Stimulated activated CD8-positive, alpha-beta memory T cell treated with anti-CD3 and anti-CD28 coated beads, Interleukin-7, amount 100 ng/mL, for 48 hours (primary cell): Measurements from ENCODE around the gene TNFRSF4.

Experiments used
- DNase-seq, 2 donors: peaks; one replicate each; pipeline ENCODE4 v3.0.0-alpha.2; 2020; ENCODE audit warnings: low read depth in 1 of 2; ENCODE audit errors: extremely low read depth in 1 of 2

Gene TNFRSF4

DNA sequence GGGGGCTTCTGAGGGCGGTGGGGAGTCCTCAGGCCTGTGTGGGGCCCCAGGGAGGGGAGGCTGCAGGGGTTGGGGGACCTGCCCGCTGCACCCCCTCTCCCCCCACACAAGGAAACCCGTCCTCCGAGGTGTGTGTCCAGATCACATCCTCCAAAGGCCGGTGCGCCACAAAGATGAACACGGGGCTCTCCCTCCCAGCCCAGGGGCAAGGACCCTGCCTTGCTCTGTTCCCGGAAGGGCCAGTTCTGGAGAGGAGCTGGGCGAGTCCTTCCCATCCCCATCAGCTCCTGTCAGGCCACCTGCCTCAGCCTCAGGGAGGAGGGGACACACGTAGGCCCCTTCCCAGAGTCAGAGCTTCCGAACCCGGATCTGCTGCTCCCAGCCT lies 42.8 kb downstream of the TNFRSF4 start:
- no peak for DNase-seq

DNA sequence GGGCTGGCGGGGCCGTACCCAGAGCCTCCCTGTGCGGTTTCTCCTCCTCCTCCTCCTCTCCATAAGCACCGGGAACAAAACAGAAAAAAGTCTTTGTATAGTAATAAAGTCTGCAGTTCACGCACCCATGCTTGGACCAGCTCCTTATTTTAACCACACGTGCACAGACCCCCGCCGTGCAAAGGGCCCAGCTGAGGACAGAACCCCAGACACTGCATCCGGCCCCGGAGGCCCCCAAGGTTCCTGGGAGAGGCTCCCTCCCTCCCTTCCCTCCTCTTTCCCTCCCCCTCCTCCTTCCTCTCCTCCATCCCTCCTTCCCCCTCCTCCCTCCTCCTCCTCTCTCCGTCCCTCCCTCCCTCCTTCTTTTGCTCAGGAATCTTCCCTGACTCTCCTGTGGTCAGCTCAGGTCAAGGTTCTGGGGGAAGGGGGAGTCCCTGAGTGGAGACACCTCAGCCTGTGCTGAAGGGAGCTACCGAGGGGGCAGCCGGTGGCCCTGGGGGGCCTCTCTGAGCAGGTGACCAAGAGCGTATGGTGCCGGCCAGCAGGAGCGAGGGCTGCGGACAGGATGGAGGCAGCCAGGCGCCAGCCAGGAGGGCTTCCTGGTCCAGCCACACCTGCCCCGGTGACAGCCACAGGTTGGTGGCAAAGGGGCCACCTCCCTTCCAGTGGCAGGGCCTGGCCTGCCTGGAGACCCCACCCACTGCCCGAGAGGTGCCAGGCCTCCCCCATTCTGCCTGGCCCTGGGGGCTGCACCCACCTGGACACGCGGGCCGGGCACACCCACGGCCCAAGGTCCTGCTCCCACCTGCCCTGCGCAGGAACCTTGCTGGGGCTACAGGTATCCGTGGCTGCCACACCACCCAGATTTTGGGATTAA lies 43.5 kb downstream of the TNFRSF4 start:
- DNase-seq, result no peak

GRCh38 chr1:1169429-1170214 lies 44.3 kb downstream of the TNFRSF4 start:
- no peak for DNase-seq

DNA sequence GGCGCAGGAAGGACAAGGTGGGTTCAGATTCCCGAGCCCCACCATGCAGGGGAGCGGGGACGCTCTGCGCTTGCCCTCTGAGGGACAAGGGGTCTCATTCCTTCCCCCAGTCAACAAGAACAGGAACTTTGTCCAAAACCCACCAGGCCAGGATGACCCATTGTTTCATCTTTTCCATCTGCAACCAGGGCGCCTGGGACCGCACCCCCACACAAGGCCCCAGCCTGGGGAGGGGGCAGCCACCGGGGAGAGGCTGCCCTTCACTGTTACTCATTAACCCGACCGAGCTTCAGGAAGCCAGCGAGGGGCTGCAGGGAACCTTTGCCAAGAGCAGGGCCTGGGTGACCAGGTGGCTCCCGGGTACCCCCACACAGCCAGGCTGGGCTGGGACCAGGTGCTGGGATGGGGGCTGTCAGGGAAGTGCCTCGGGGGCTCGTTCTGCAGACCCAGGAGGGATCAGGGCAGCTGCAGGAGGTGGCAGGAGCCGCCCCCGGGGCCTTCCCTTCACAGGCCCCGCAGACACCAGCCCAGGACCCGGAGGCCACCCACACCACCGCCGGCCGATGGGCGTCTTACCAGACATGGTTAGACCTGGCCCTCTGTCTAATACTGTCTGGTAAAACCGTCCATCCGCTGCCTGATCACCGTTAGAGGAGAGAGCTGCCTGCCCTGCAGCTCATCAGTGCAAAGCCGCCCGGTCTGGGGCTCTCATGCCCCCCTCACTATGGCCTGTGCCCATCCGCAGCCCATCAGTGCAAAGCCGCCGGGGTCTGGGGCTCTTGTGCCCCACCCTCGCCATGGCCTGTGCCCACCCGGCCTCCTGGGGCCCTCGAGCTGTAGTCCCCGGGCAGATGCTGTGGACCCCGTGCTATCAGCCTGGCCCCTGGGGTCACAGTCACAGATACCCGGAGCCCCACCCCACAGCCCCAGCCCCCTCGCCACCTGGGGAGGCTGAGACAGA lies 45.2 kb downstream of the TNFRSF4 start:
- DNase-seq, result no peak

GRCh38 chr1:1167841-1168450 lies 46.0 kb downstream of the TNFRSF4 start:
- DNase-seq, result no peak

GRCh38 chr1:1167398-1167821 lies 46.5 kb downstream of the TNFRSF4 start:
- DNase-seq, result no peak

DNA sequence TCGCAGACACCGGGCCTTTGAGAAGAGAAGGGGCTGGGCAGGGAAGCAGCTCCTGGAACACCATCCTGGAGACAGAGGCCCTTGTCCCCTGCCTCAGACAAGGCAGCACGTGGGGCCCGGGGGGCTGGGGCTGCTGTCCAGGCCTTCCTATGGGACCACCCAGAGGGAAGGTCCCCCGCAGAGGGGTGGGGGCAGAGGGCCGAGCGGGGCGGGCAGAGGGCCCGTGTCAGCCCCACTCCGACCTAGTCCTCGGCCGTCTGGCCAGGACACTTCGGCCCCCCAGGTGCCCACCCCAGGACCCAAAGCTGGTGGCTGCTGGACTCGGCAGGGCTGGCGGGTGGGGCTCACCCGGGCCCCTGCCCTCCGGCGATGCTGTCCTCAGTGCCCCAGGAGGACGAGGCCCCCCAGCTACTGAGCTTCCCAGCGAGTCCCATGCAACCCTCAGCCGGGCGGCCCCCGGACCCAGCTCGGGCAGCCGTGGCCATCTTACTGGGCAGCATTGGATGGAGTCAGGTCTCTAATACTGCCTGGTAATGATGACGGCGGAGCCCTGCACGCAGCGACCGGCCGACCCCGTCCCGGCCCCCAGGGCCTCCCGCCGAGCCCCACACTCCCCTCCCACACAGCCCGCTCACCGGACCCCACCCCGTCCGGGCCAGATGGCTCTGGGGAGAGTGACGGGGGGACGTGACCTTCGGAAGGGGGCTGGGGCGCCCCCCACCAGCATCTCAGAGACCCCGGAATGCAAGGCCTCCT lies 47.1 kb downstream of the TNFRSF4 start:
- no peak for DNase-seq

GRCh38 chr1:1165900-1166421 lies 48.0 kb downstream of the TNFRSF4 start:
- no peak for DNase-seq

DNA sequence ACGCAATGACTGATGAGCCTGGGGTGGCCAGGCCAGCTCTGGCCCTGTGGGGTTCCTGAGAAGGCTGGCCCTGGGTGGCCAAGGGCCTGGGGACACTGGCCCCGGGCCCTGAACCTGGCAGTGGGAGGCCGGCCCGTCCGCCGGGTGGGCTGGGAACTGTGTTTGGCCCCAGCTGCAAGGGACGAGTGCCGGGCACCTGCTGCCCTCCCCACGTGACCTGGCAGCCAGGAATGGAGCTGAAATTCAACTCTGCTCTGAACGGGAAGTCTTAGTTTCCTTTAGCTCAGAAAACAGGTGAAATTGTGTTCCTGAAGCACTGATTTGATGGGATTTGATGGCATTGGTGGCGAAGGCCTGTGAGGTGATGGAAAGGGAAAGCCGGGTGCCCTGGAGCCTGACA lies 48.5 kb downstream of the TNFRSF4 start:
- no peak for DNase-seq

- DNase-seq, result no peak
These were observed 49.1 kb downstream of the TNFRSF4 start for GRCh38 chr1:1164701-1165451.

- no peak for DNase-seq
These were observed 49.6 kb downstream of the TNFRSF4 start for GRCh38 chr1:1164361-1164700.

DNA sequence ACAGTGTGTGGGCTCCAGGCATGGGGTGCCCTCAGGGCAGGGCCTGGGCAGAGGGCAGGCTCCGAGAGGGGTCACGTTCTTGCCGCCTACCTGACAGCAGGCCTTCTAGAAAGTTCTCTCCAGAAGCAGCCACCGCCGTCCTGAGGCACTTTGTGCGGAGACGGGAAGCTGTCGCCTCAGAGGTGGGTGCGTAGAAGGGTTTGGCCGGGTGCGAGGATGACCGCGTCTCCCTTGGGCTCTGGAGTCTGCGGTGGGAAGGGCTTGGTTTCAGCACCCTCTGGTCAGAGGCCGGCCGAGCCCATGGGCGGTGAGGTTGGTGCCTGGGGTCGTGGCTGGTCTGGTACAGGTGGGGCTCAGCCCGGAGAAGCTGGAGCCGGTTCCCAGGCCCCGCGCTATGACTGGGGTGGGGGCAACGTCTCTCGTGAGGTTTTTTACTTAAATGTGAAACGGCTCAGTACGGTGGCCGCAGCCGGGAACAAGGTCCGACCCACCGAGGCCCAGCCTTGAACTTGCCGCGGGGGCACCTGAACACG lies 50.3 kb downstream of the TNFRSF4 start:
- no peak for DNase-seq

GRCh38 chr1:1162597-1163537 lies 51.1 kb downstream of the TNFRSF4 start:
- no peak for DNase-seq

DNA sequence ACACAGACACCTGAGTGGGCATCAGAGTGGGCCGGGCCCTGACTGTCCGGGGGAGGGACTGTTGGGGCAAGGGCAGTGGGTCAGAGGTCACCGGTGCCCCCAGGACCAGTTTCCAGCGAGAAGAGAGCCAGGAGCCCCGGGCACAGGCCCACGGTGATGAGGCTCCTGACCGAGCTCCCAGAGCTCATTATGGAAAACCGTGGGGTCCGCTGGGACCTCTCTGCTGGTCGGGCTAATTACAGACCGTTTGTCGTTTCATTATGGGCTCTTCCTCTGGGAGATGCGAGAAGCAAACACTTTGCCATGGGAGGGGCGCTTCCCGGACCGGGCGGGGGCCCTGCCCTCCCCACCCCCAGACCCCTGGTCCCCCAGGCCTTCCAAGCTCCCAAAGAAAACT lies 52.3 kb downstream of the TNFRSF4 start:
- DNase-seq, result no peak
